ENCODE measurements around the gene NOTCH1.

NOTCH1 gene

DNA sequence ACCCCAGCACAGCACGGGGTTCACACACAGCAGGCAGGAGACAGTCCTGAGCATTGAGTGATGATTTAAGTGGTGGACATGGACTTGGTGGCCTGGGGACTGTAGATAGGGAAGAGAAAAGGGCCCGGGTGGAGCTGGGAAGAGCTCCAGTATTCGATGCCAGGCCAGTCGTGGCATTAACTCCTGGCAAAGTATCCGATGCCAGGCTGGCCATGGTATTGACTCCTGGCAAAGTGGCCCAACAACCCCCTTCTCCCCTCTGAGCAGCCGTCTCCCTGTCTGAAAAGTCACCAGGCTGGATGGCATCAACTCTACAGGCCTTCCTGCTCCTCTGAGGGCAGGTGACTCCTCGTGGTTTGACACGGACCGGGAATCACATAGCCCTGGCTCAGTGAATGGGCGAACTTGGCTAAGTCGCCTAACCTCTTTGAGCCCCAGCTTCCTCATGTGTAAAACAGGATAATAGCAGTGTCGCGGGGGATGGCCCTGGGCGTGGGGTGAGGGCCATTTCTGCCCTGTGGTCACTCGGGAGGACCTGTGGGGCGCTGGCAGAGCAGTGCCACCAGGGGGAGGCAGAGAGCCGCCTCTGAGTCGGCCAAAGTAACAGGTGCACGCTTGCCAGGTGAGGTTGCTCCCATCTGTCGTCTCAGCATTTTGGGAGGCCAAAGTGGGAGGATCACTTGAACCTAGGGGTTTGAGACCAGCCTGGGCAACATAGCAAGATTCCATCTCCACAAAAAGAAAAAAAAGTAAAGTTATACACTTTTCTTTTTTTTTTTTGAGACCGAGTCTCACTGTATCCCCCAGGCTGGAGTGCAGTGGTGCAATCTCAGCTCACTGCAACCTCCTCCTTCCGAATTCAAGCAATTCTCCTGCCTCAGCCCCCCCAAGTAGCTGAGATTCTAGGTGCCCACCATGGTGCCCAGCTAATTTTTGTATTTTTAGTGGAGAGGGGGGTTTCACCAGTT lies 57.3 kb downstream of the NOTCH1 start:
- DNase-seq (ENCODE audit: insufficient read length, low spot score) (peak; percentile 92), FAIRE-seq (no peak)
- TF ChIP-seq POLR2A (IDR thresholded peaks at IDR 0.05; ENCODE audit: low read depth, low read length) = no peak

DNA sequence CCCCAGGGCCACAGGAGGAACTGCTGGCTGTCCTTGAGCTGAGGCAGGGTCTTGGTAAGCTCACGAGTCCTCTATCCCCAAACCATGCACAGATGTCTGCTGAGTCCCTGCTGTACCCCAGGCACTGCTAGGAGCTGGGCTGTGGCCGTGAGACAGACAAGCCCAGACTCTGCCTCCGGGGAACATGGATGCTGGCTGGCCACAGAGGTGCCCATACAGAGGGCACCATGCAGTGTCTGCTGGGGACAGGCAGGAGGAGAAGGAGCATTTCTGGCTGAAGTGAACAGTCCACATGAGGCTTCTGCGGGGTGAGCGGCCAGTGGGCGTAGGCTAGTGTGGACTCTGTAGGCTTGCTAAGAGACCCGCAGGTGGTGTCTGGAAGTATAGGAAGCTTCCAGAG lies 58.2 kb downstream of the NOTCH1 start:
- no peak for DNase-seq (ENCODE audit: insufficient read length, low spot score)
- FAIRE-seq = no peak
- no peak for TF ChIP-seq POLR2A (IDR thresholded peaks at IDR 0.05; ENCODE audit: low read depth, low read length)

DNA sequence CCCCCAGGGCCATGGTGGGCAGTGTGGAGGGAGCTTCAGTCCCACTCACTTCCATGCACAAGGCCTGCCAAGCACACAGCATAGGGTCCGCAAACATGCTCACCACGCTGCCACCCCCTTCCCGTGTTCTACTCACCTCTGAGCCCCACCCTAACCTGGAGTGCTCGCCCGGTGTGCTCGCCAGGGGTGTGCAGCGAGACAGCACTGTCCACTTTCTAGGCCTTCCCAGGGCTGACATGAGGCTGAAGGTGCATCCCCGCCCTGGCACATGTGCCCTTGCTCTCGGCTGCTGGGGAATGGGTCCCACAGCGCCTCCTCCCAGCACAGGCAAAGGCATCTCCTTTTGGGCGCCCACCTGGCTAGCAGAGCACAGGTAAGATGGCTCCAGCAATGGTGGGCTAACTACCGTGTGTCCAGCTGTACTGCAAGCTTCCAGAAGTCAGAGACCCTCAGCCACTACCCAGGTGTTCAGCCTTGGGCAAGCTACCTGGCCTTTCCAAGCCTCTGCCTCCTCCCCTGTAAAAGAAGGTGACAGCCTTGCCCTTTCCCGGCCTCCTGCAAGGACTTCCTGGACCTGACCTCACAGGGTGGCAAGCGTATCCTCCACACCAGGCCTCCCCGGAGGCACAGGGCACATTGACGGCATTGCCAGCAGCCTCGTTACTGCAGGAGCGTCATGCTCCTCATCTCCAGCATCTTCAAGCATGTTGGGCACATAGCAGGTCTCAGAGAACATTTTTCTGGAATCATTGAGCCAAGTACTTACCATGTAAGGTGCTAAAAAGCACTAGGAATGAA lies 58.8 kb downstream of the NOTCH1 start:
- DNase-seq (ENCODE audit: insufficient read length, low spot score) (no peak), FAIRE-seq (no peak)
- TF ChIP-seq POLR2A (IDR thresholded peaks at IDR 0.05; ENCODE audit: low read depth, low read length) = no peak

DNA sequence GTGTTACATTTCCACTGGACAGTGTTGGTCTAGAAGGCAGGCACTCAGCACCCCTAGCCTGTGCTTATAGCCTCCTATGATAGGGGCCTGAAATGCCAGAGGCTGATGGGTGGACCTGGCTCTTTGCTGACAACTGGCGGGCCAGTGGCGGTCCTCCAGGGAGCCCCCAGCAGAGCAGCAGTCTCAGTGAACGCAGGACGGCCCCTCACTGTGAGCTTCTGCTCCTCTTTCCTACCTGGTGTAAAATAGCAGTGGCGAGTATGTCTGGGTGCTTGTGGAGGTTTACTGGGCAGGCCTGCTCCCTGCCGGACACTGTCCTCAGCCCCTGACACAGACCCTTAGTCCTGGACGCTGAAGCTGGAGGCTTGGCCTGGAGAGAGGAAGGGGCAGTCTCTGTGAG lies 59.7 kb downstream of the NOTCH1 start:
- DNase-seq (ENCODE audit: insufficient read length, low spot score) (no peak), FAIRE-seq (no peak)
- TF ChIP-seq POLR2A (IDR thresholded peaks at IDR 0.05; ENCODE audit: low read depth, low read length) = no peak

DNA sequence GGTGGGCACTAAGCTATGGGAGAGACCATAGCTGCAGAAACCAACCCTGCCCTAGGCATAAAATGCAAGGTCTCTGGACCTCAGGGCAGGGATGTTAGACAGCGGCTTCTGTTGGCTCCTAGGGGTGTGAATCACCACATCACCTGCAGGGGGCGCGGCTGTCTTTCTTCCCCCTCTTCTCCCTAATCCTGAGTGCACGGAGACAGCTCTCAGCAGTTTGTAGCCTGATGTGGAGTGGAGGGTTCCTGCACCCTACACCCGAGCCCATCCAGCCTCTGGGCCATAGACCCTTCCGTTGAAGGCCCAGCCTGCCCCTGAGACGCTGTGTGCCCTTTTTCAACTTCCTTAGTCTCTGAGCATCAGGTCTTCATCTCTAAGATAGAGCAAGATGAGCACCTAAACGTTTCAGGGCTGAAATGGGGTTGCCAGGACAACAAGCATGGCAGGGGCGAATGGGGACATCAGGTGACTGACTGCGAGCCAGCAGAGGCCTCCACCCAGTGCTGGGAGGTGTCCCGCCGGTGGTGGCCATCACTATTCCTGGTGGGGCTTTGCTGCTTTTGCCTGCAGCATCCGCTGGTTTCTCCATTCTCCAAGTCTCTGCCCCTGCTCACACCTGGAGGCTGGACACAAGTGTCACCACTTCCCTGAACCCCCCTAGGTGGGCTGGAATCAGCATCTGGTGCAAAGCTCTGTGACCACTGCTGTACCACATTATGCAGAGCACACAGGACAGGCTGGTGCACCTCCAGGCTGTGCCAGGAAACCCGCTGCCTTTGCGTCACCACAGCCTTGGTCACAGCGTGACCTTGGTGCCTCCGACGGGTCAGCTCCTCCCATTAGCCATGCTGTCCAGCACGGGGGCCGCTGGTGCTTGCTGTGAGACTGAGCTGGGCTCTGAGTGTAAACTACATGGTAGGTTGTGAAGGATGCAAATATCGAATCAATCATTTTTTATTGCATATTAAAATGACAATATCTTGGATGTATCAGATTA lies 60.5 kb downstream of the NOTCH1 start:
- FAIRE-seq (peak; percentile 76), DNase-seq (ENCODE audit: insufficient read length, low spot score) (peak; percentile 93)
- TF ChIP-seq POLR2A (IDR thresholded peaks at IDR 0.05; ENCODE audit: low read depth, low read length) = no peak

DNA sequence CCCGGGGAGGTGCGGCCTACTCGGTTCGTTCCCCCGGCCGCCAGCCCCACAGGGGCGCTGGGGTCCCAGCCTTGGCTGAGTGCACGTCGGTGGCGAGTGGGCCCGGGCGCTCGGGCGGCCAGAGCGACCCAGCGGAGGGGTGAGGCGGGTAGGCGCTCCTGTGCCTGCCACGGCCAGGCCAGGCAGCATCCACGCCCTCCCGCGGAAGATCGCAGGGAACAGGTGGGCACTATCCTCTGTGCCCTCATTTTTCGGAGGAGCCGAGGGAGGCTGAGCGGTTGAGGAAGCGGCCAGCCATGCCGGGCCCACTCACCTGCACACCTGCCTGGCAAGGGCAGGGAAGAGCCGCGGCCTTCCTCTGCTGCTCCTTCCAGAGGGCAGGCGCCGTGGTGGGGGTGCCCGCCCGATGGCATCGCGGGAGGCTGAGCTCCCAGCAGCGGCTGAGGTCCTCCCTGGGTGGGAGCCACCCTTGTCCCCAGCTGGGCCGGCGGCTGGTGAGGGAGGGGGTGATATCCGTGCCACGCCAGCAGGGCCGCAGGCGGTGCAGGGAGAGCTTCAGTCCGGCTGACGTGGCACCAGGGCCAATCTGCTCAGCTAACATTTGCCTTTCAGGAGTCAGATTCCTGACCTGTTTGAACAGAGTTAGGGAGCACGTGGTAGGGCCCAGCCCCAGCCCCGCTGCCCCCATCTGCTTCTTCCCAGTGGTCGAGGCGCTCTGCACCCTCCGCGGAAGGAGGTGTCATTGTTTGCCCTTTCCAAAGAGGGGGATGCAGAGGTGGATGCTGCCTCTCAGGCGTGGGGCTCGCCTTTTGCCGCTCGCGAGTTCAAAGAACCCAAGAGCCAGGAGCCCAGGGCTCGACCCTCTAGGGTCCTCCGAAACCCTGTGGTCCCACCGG lies 61.4 kb downstream of the NOTCH1 start:
- DNase-seq (ENCODE audit: insufficient read length, low spot score) = no peak
- FAIRE-seq = no peak
- TF ChIP-seq POLR2A (IDR thresholded peaks at IDR 0.05; ENCODE audit: low read depth, low read length) = no peak

DNA sequence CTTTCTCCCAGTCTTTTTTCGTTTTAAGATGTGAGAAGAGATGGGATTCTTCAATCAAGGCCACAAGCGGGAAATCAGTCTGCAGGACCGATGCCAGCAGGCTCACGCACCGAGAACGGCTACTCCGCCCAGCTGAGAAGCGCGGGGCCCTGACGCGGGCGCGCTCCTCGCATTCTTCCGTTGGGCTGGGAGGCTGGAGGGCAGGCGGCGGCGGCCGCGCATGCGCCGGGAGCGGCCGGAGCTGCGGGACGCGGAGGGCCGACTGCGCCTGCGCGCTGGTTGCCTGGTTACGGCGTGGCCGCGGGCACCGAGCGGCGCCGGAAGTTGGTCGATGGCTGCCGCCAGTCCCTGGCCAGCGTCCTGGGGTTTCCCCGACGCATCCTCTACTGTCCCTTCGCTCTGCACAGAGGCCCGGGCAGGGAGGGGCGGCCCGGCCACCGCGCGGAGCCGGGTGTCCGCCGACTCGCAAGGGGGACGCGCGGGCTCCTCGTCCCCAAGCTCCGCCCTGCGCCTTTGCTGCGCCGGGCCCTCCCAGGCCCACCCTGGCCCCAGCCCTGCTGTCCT lies 62.2 kb downstream of the NOTCH1 start:
- peak; percentile 55; the same call in 1 of the 2 replicates for TF ChIP-seq POLR2A (IDR thresholded peaks at IDR 0.05; ENCODE audit: low read depth, low read length)
- DNase-seq (ENCODE audit: insufficient read length, low spot score) = peak; percentile 100
- no peak for FAIRE-seq

DNA sequence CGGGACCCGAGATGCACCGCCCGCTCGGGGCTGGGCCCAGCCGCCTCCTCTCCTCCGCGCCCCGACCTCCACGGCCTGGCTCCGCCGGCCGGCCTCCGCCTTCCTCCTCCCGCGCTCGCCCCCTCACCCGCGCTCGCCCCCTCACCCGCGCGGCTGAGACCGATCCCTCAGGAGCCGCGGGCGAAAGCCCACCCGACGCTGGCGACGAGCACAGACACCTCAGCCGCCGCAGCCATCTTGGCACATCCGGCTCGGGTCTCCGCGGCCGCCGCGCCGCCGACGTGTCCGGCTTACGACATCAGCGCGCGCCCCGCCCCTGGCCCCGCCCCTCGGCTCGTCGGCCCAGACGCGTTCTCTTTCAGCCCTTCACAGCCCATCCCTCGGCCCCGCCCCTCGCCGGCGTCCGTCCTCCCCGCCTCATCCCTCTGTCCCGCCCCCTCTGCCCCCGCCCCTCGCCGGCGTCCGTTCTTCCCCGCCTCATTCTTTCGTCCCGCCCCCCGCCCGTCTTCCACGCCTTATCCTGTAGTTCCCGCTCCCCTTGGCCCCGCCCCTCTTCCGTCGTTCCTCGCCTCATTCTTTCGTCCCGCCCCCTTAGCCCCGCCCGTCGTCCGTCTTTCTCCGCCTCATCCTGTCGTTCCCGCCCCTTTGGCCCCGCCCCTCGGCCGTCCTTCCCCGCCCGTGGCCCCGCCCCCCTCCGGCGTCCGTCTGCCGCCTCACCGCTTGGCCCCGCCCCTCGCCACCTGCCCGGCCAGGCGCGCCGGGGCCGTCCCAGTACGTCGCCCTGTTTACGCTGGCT lies 62.9 kb downstream of the NOTCH1 start, which contains the start of gene SEC16A:
TSS of gene SEC16A (minus strand) at position 248 of the 796 bp plus-strand sequence. CDS start 5,425 bp downstream, outside the sequence.
- DNase-seq (ENCODE audit: insufficient read length, low spot score) = peak; percentile 98
- FAIRE-seq = no peak
- TF ChIP-seq POLR2A (IDR thresholded peaks at IDR 0.05; ENCODE audit: low read depth, low read length) = peak; percentile 94

DNA sequence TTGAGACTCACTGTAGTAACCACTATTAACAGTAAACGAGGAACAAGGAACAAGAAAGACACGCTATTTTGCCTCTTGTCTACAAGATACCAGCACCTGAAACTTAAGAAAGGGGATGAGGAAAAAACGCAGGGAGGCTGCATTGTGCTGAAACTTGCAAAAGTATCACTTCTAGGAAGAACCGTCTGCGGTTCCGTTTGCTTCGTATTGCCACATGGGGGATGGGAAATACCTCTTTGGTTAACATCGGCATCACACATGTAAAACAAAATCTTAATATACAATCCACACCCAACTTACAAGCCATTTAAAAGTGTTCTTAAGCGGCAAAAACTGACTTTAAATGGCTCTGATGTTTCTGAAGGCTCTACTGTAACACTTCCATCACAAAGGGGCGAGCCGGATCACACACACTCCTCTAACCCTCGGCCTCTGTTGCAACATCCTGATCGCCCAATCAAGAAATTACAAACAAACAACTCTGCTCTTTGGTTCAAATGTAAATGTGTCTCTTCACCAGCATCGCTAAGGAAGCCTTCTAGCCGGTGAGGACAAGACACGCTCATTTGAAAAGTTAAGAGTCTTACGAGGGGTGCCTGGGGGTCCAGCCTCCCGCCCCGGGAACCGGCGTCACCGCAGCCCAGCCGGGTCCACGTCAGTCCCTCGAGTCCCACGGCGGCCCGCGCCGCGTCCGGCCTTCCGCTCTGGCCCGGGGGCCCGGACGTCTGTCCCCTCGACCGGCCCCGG lies 63.6 kb downstream of the NOTCH1 start:
- peak; percentile 62 for DNase-seq (ENCODE audit: insufficient read length, low spot score)
- TF ChIP-seq POLR2A (IDR thresholded peaks at IDR 0.05; ENCODE audit: low read depth, low read length) = no peak
- FAIRE-seq = no peak

DNA sequence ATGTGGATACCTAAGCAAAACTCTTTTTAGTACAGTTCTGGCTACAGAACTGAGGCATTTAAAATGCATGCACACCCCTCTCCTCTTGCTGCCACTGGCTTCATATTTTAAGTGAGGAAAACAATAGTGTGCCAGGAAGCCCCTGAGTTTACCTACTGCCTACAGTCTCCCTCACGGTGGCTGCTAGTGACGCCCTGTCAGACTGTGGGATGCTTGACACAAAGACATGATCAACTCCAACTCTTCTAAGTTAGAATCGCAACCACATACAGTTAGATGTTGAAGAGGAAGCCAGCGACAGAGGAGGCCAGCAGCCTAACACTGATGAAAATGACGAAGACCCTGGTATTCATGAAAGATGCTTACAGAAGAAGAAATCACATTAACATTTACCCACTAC lies 64.3 kb downstream of the NOTCH1 start:
- TF ChIP-seq POLR2A (IDR thresholded peaks at IDR 0.05; ENCODE audit: low read depth, low read length) = no peak
- DNase-seq (ENCODE audit: insufficient read length, low spot score) (no peak), FAIRE-seq (no peak)

Data from H54 (cell line).